KMS-11 (cell line): ENCODE measurements around the gene EIF4ENIF1.

Source experiments
- H2AFZ ChIP-seq: fragments of 200-600 bp; sonication (generic); 2 replicates; pipeline ENCODE4 v1.6.1; 2016; ENCODE audit warnings: antibody characterized with exemption, mixed run types, low read depth
- H3K27ac ChIP-seq: fragments of 200-600 bp; sonication (generic); 2 replicates; pipeline ENCODE4 v1.6.1; 2016; ENCODE audit warnings: mild to moderate bottlenecking, mixed run types
- H3K27me3 ChIP-seq: fragments of 200-600 bp; sonication (generic); 2 replicates; pipeline ENCODE4 v1.6.1; 2017; ENCODE audit warnings: mild to moderate bottlenecking, low read depth, mixed run types, moderate library complexity; ENCODE audit not compliant: insufficient read depth
- H3K36me3 ChIP-seq: fragments of 200-600 bp; sonication (generic); 2 replicates; pipeline ENCODE4 v1.6.1; 2017; ENCODE audit warnings: mild to moderate bottlenecking, mixed run types; ENCODE audit not compliant: insufficient read depth
- H3K4me1 ChIP-seq: fragments of 200-600 bp; sonication (generic); 2 replicates; pipeline ENCODE4 v1.6.1; 2016; ENCODE audit warnings: mild to moderate bottlenecking, low read depth, mixed run types; ENCODE audit not compliant: poor library complexity, severe bottlenecking
- H3K4me2 ChIP-seq: fragments of 200-600 bp; sonication (generic); 2 replicates; pipeline ENCODE4 v1.7.0; 2016; ENCODE audit warnings: mild to moderate bottlenecking, mixed run types
- H3K4me3 ChIP-seq: fragments of 200-600 bp; sonication (generic); IDR thresholded peaks from 2 replicates; pipeline ENCODE4 v1.6.1; 2017; ENCODE audit warnings: low read depth, low read length, mixed read lengths; ENCODE audit not compliant: insufficient read depth
- H3K79me2 ChIP-seq: fragments of 200-600 bp; sonication (generic); 2 replicates; pipeline ENCODE4 v1.6.1; 2016; ENCODE audit warnings: low read depth, mixed run types; ENCODE audit not compliant: insufficient read depth
- H3K9ac ChIP-seq: fragments of 200-600 bp; sonication (generic); 2 replicates; pipeline ENCODE4 v1.6.1; 2016; ENCODE audit warnings: mild to moderate bottlenecking, mixed run types
- H4K20me1 ChIP-seq: fragments of 200-600 bp; sonication (generic); 2 replicates; pipeline ENCODE4 v1.6.1; 2016; ENCODE audit warnings: mild to moderate bottlenecking, mixed run types; ENCODE audit not compliant: insufficient read depth
- TF ChIP-seq, protein P1 (sequence below): fragments of 200-600 bp; sonication (generic); conservative IDR thresholded peaks from 2 replicates; pipeline ENCODE4 v1.6.1; 2017; ENCODE audit warnings: low read depth, mild to moderate bottlenecking, antibody characterized with exemption, low read length, moderate library complexity, mixed read lengths

The EIF4ENIF1 gene

DNA sequence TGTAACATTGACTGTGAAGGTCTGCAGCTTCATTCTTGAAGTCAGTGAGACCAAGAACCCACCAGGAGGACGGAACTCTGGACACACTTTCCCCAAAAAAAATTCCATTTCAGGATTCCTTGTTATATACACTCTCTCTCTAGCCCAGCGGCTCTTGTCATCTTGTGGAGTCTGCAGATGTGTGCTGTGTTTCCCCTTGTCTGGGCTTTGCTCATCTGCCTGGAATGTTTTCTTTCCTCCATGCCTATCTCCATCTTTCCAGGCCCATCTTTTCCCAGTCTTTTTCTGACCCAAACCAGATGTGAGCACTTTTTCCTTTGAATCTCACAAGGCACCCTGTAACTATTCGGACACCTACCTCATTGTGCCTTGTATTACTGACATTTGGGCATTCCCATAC, 95.3 kb downstream of the EIF4ENIF1 start:
- Histone ChIP-seq H2AFZ (no peak overlapping the region), H4K20me1 (no peaks in the 10 kb centered on the region)

DNA sequence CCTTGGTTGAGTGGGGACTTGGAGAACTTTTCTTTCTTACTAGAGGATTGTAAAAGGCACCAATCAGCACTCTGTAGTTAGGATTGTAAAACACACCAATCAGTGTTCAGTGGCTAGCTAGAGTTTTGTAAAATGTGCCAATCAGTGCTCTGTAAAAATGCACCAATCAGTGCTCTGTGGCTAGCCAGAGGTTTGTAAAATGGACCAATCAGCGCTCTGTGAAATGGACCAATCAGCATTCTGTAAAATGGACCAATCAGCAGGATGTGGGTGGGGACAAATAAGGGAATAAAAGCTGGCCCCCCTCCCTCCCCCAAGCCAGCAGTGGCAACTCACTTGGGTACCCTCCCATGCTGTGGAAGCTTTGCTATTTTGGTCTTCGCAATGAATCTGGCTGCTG, 95.7 kb downstream of the EIF4ENIF1 start:
- Histone ChIP-seq H3K27ac (no peak overlapping the region), H3K27me3 (no peaks in the 10 kb centered on the region), H4K20me1 (no peaks in the 10 kb centered on the region), H3K9ac (no peak overlapping the region), H3K4me3 (no peak overlapping the region), H2AFZ (no peak overlapping the region), H3K79me2 (no peaks in the 10 kb centered on the region), H3K36me3 (no peaks in the 10 kb centered on the region), H3K4me1 (peaks cover 4% of the 10 kb centered on the region), H3K4me2 (no peak overlapping the region)
- TF ChIP-seq, protein P1, sequence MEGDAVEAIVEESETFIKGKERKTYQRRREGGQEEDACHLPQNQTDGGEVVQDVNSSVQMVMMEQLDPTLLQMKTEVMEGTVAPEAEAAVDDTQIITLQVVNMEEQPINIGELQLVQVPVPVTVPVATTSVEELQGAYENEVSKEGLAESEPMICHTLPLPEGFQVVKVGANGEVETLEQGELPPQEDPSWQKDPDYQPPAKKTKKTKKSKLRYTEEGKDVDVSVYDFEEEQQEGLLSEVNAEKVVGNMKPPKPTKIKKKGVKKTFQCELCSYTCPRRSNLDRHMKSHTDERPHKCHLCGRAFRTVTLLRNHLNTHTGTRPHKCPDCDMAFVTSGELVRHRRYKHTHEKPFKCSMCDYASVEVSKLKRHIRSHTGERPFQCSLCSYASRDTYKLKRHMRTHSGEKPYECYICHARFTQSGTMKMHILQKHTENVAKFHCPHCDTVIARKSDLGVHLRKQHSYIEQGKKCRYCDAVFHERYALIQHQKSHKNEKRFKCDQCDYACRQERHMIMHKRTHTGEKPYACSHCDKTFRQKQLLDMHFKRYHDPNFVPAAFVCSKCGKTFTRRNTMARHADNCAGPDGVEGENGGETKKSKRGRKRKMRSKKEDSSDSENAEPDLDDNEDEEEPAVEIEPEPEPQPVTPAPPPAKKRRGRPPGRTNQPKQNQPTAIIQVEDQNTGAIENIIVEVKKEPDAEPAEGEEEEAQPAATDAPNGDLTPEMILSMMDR, result no peak

More for the DNA sequence above, 95.3 kb downstream of the EIF4ENIF1 start:
- Histone ChIP-seq H3K4me2 (no peak overlapping the region), H3K27ac (no peak overlapping the region), H3K4me3 (no peak overlapping the region), H3K36me3 (no peaks in the 10 kb centered on the region), H3K4me1 (peaks cover 5% of the 10 kb centered on the region), H3K79me2 (no peaks in the 10 kb centered on the region), H3K9ac (no peak overlapping the region), H3K27me3 (no peaks in the 10 kb centered on the region)
- TF ChIP-seq, protein P1, result no peak
